Prostate gland (tissue), 2 donors: ENCODE results near the gene EFNA3. TPM values are rescaled to one million over a fixed set of nuclear protein-coding genes. Genes with fewer than 3 reads are reported as not detected.
A peak's percentile ranks its signal among the peaks of the same experiment; 100 is the strongest.

ENCODE experiments used
- DNase-seq: peaks from one replicate; pipeline ENCODE4 v3.0.0-alpha.2; 2019; ENCODE audit warnings: low spot score
- H3K27ac ChIP-seq, 2 donors: fragments of 200-600 bp; sonication (generic); 2 replicates each; pipeline ENCODE4 v1.5.1; 2017 to 2019
- H3K27me3 ChIP-seq: fragments of 200-600 bp; sonication (generic); replicated peaks from 2 replicates; pipeline ENCODE4 v1.5.1; 2019; ENCODE audit not compliant: insufficient read depth
- H3K36me3 ChIP-seq, 2 donors: fragments of 200-600 bp; sonication (generic); 1 replicate in 1 of 2; 2 replicates in 1 of 2; pipeline versions ENCODE4 v1.5.1 to v1.8.1; 2017 to 2019
- H3K4me1 ChIP-seq: fragments of 200-600 bp; sonication (generic); replicated peaks from 2 replicates; pipeline ENCODE4 v1.5.1; 2019
- H3K4me3 ChIP-seq, 2 donors: fragments of 200-600 bp; sonication (generic); 2 replicates each; pipeline ENCODE4 v1.5.1; 2017 to 2019
- H3K9me3 ChIP-seq: fragments of 200-600 bp; sonication (generic); 2 replicates; pipeline ENCODE4 v1.5.1; 2017
- CTCF ChIP-seq, 4 experiments: fragments of 200-600 bp in 2 of 4; fragments of 450-650 bp in 2 of 4; sonication (generic) in 2 of 4; IDR thresholded peaks; 1 replicate in 3 of 4; 2 replicates in 1 of 4; pipeline ENCODE4 v1.5.1; 2016 to 2019; ENCODE audit warnings: antibody characterized with exemption in 4 of 4, mild to moderate bottlenecking in 2 of 4, moderate library complexity in 2 of 4
- POLR2A ChIP-seq: fragments of 450-650 bp; IDR thresholded peaks from one replicate; pipeline ENCODE4 v1.6.1; 2016; ENCODE audit warnings: antibody characterized with exemption, mild to moderate bottlenecking
- POLR2AphosphoS5 ChIP-seq: sonication (generic); formaldehyde crosslinking; IDR thresholded peaks from one replicate; pipeline ENCODE4 v1.6.1; 2017; ENCODE audit warnings: antibody characterized with exemption
- WGBS: methylation state at CpG from one replicate; pipeline ENCODE4 v1.1.5; 2018; 5-methylcytosine and 5-hydroxymethylcytosine counted together
- intact Hi-C: fragments of 100-400 bp; cut with DNase I; formaldehyde crosslinking; loops from one replicate; pipeline ENCODE4 v1.14.2; 2022
- total RNA-seq, 2 donors: library from RNA; depleted of rRNA; stranded (reverse); fragments of >200 nt; gene quantifications; one replicate each; pipeline ENCODE4 v1.1.0, GENCODE V29; 2016

Gene EFNA3
- total RNA-seq, 2 donors from 2014 or later, result 5.9 to 8.4 TPM

- intact Hi-C loops, result no loop called here
- Histone ChIP-seq H3K4me3 (peak overlapping the region; percentile 27 to 37), H3K9me3 (no peaks in the 10 kb centered on the region), H3K4me1 (peaks cover 10% of the 10 kb centered on the region), H3K27me3 (no peaks in the 10 kb centered on the region), H3K36me3 (no peaks in the 10 kb centered on the region), H3K27ac (peak overlapping the region; percentile 54 to 60)
- TF ChIP-seq CTCF (IDR thresholded peaks at IDR 0.05), result peak in 2 of 4 experiments; percentile 46 to 56
- TF ChIP-seq POLR2A, result no peak
- TF ChIP-seq POLR2AphosphoS5, result peak; percentile 50
- DNase-seq, result peak; percentile 52
- 4% methylated on average over 49 of the region's 61 CpGs for WGBS
Measured at GRCh38 chr1:155070721-155071569, 7.7 kb upstream of the EFNA3 start.

GRCh38 chr1:155071701-155072100 is 6.9 kb upstream of the EFNA3 start:
- no peak overlapping the region for H3K4me3 ChIP-seq
- WGBS, result 72% methylated on average over 14 of the region's 14 CpGs
- intact Hi-C loops, result no loop called here
- H3K36me3 ChIP-seq, result no peaks in the 10 kb centered on the region
- no peaks in the 10 kb centered on the region for H3K27me3 ChIP-seq
- no peaks in the 10 kb centered on the region for H3K9me3 ChIP-seq
- H3K4me1 ChIP-seq, result peaks cover 10% of the 10 kb centered on the region
- H3K27ac ChIP-seq, result no peak overlapping the region
- TF ChIP-seq CTCF (IDR thresholded peaks at IDR 0.05) (no peak), POLR2AphosphoS5 (no peak), POLR2A (no peak)
- DNase-seq, result no peak

- Histone ChIP-seq H3K27ac (no peak overlapping the region), H3K27me3 (no peaks in the 10 kb centered on the region), H3K36me3 (no peaks in the 10 kb centered on the region), H3K4me3 (no peak overlapping the region), H3K4me1 (peaks cover 10% of the 10 kb centered on the region), H3K9me3 (no peaks in the 10 kb centered on the region)
- 50% methylated on average over 7 of the region's 7 CpGs for WGBS
- no peak for DNase-seq
- intact Hi-C loops, result no loop called here
- TF ChIP-seq POLR2A (no peak), POLR2AphosphoS5 (no peak), CTCF (IDR thresholded peaks at IDR 0.05) (no peak)
Measured at GRCh38 chr1:155072531-155073289, 5.9 kb upstream of the EFNA3 start.

GRCh38 chr1:155073377-155074242 is 5.0 kb upstream of the EFNA3 start:
- H3K27ac ChIP-seq, result no peak overlapping the region
- no peaks in the 10 kb centered on the region for H3K27me3 ChIP-seq
- no peaks in the 10 kb centered on the region for H3K9me3 ChIP-seq
- DNase-seq, result no peak
- H3K36me3 ChIP-seq, result no peaks in the 10 kb centered on the region
- H3K4me1 ChIP-seq, result peaks cover 10% of the 10 kb centered on the region
- TF ChIP-seq POLR2AphosphoS5 (no peak), CTCF (IDR thresholded peaks at IDR 0.05) (no peak), POLR2A (no peak)
- 51% methylated on average over 3 of the region's 3 CpGs for WGBS
- intact Hi-C loops, result no loop called here
- H3K4me3 ChIP-seq, result no peak overlapping the region
